PC-3 (cell line): Measurements from ENCODE around the gene IER5L. TPM values are rescaled to one million over a fixed set of nuclear protein-coding genes. Genes with fewer than 3 reads are reported as not detected.

Experiments
- ATAC-seq: fragments of 200-7000 bp; cut with Tn5 transposase; 2 replicates; pipeline ENCODE4 v1.9.1; 2020; ENCODE audit warnings: mild to moderate bottlenecking, moderate library complexity
- BruUV-seq: library from RNA; stranded (reverse); fragments of 400-500 nt; replicated peaks from 2 replicates; lab custom pipeline; 2021; lab: Mats Ljungman, UMichigan
- CTCF ChIA-PET: fragments of 300-600 bp; sonication (Branson Sonifier 250); formaldehyde crosslinking; loops from one replicate; lab custom pipeline; 2022; ENCODE audit warnings: antibody characterized with exemption; lab: Charles Lee
- POLR2A ChIA-PET: fragments of 300-600 bp; sonication (Branson Sonifier 250); formaldehyde crosslinking; loops from one replicate; lab custom pipeline; 2022; ENCODE audit warnings: antibody characterized with exemption; ENCODE audit not compliant: unreplicated experiment; lab: Charles Lee
- DNase-seq: peaks from one replicate; pipeline ENCODE4 v3.0.0-alpha.2; 2015
- H2AFZ ChIP-seq: fragments of 300-600 bp; sonication (generic); 2 replicates; pipeline ENCODE4 v1.6.0; 2016; ENCODE audit warnings: antibody characterized with exemption, low read length
- H3F3A ChIP-seq: fragments of 300-600 bp; sonication (generic); one replicate; pipeline ENCODE4 v1.6.0; 2017; ENCODE audit warnings: antibody characterized with exemption, low read length, control low read depth, mild to moderate bottlenecking; ENCODE audit not compliant: unreplicated experiment
- H3K27ac ChIP-seq: fragments of 300-600 bp; sonication (generic); 2 replicates; pipeline ENCODE4 v1.5.1; 2016; ENCODE audit warnings: mild to moderate bottlenecking, low read length
- H3K27me3 ChIP-seq: fragments of 300-600 bp; sonication (generic); 2 replicates; pipeline ENCODE4 v1.6.1; 2016; ENCODE audit warnings: low read length, mixed read lengths
- H3K36me3 ChIP-seq: fragments of 300-600 bp; sonication (generic); 2 replicates; pipeline ENCODE4 v1.6.1; 2016; ENCODE audit warnings: low read depth, mixed run types, low read length, mixed read lengths
- H3K4me1 ChIP-seq: fragments of 300-600 bp; sonication (generic); 2 replicates; pipeline ENCODE4 v1.5.1; 2016; ENCODE audit warnings: low read length; ENCODE audit not compliant: insufficient read depth
- H3K4me2 ChIP-seq: fragments of 300-600 bp; sonication (generic); 2 replicates; pipeline ENCODE4 v1.6.0; 2016; ENCODE audit warnings: low read length
- H3K4me3 ChIP-seq: fragments of 300-600 bp; sonication (generic); 2 replicates; pipeline ENCODE4 v1.5.1; 2016; ENCODE audit warnings: mild to moderate bottlenecking, low read length, mixed read lengths
- H3K79me2 ChIP-seq: fragments of 300-600 bp; sonication (generic); 2 replicates; pipeline ENCODE4 v1.6.1; 2017; ENCODE audit warnings: low read length, mixed read lengths
- H3K9ac ChIP-seq: fragments of 300-600 bp; sonication (generic); 2 replicates; pipeline ENCODE4 v1.6.0; 2016; ENCODE audit warnings: mild to moderate bottlenecking, low read length
- H3K9me2 ChIP-seq: fragments of 300-600 bp; sonication (generic); replicated peaks from 2 replicates; pipeline ENCODE4 v1.6.1; 2016; ENCODE audit warnings: mixed run types, low read length, mixed read lengths
- H3K9me3 ChIP-seq: fragments of 300-600 bp; sonication (generic); 2 replicates; pipeline ENCODE4 v1.6.1; 2016; ENCODE audit warnings: low read length, mixed read lengths
- H4K20me1 ChIP-seq: fragments of 300-600 bp; sonication (generic); 2 replicates; pipeline ENCODE4 v1.6.1; 2016; ENCODE audit warnings: low read length, mixed read lengths
- CTCF ChIP-seq: fragments of 300-600 bp; sonication (generic); conservative IDR thresholded peaks from 2 replicates; pipeline ENCODE4 v1.5.1; 2017; ENCODE audit warnings: antibody characterized with exemption, low read depth, mild to moderate bottlenecking, low read length
- EZH2 ChIP-seq: fragments of 300-600 bp; sonication (generic); IDR thresholded peaks from one replicate; pipeline ENCODE4 v1.6.1; 2017; ENCODE audit warnings: antibody characterized with exemption, mild to moderate bottlenecking, low read length; ENCODE audit not compliant: unreplicated experiment
- EZH2phosphoT487 ChIP-seq: fragments of 300-600 bp; sonication (generic); IDR thresholded peaks from 2 replicates; pipeline ENCODE4 v1.6.1; 2018; ENCODE audit warnings: mild to moderate bottlenecking, antibody characterized with exemption, low read length, borderline replicate concordance
- intact Hi-C: fragments of 100-400 bp; cut with micrococcal nuclease; formaldehyde crosslinking; loops from 2 replicates; pipeline ENCODE4 v1.9.0; 2023
- total RNA-seq: library from RNA; depleted of rRNA; stranded (reverse); fragments of >200 nt; gene quantifications from 2 replicates; pipeline ENCODE4 v1.2.3, GENCODE V29; 2014

The IER5L gene
- total RNA-seq, 1 experiment from 2014 or later, result 46.1 TPM

DNA sequence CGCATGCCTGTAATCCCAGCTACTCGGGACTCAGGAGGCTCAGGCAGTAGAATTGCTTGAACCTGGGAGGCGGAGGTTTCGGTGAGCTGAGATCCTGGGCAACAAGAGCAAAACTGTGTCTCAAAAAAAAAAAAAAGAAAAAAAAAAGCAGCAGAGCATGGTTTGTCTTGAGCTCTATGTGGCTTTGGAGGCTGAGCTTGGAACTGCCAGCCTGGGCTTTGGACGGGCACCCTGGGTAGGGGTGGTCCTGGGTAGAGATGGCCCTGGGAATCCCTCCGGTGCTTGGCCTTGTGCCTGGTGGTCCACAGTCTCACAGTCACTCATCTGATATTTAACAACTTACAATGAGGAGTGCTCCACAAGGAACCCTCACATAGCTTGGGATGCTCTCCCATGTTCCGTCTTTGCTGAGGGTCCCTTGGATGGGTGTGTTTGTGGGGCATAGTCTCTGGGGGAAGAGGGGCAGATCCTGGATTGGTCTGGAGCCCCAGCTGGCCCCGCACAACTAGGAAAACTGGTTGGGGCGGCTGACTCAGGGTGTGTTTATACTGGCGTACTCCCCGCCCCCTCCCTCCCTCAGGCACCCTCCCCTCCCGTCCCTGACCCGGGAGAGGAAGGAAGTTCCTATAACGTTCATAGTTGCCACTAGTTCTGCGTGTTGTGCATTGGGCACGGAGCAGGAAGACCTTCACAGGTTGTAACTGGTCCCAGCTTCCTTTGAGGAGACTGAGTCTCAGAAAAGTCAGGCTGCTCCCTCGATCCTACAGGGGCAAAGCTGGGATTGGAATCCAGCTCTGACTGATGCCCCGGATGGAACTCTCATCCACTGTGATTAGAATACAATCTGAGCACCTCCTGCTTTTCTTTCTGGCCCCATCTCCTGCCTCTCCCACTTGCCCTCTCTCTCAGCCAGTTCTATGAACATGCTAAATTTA lies 11.2 kb downstream of the IER5L start:
- ChIA-PET POLR2A (interaction anchor here (0.6 kb wide), 4 partner anchors 28 to 473 kb away, joined by 4 to 28 read pairs (median 5); no protein-coding TSS in a partner anchor), CTCF (interaction anchor here (0.6 kb wide), 2 partner anchors 64 to 337 kb away, joined by 3 to 6 read pairs; no protein-coding TSS in a partner anchor)
- no peaks in the 10 kb centered on the region for H3K36me3 ChIP-seq
- H3K9ac ChIP-seq, result peak overlapping the region; percentile 70
- H3K9me2 ChIP-seq, result no peaks in the 10 kb centered on the region
- peaks cover 45% of the 10 kb centered on the region for H3K4me1 ChIP-seq
- BruUV-seq, result no TSS peak
- peak overlapping the region; percentile 94 for H3K27ac ChIP-seq
- peak overlapping the region; percentile 86 for H3K4me2 ChIP-seq
- DNase-seq, result peak; percentile 86
- no peaks in the 10 kb centered on the region for H3F3A ChIP-seq
- H3K79me2 ChIP-seq, result no peaks in the 10 kb centered on the region
- peak overlapping the region; percentile 51; the same call in 1 of the 2 replicates for H3K4me3 ChIP-seq
- H2AFZ ChIP-seq, result peak overlapping the region; percentile 72
- ATAC-seq, result peak; percentile 71
- no peaks in the 10 kb centered on the region for H3K9me3 ChIP-seq
- H3K27me3 ChIP-seq, result no peaks in the 10 kb centered on the region
- H4K20me1 ChIP-seq, result no peaks in the 10 kb centered on the region
- intact Hi-C loops, result no loop called here
- TF ChIP-seq EZH2phosphoT487 (no peak), EZH2 (no peak), CTCF (no peak)

DNA sequence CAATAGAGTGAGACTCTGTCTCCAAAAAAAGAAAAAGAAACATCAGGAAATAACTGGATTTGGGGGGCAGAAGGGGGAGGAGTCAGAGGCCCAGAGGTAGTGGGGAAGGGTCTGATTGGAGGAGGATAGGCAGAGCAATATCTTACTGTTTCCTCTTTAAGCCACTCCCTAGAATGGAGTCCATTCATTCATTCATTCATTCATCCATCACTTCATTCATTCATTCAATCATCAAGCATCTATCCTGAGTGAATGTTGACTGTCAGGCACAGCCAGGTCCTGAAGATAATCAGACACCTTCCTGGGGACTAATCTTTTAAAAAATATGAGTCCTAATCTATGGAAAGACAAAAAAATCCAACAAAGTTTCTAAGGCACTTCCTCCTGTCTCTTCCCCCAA lies 12.9 kb downstream of the IER5L start:
- Histone ChIP-seq H3K9me3 (no peaks in the 10 kb centered on the region), H2AFZ (no peak overlapping the region), H3K27me3 (no peaks in the 10 kb centered on the region), H3K4me2 (no peak overlapping the region), H3K36me3 (no peaks in the 10 kb centered on the region), H3K9me2 (no peaks in the 10 kb centered on the region), H4K20me1 (no peaks in the 10 kb centered on the region), H3K4me1 (peaks cover 37% of the 10 kb centered on the region), H3F3A (no peaks in the 10 kb centered on the region), H3K27ac (no peak overlapping the region), H3K9ac (no peak overlapping the region), H3K79me2 (no peaks in the 10 kb centered on the region), H3K4me3 (no peak overlapping the region)
- intact Hi-C loops, result no loop called here
- DNase-seq, result no peak
- ATAC-seq, result no peak
- ChIA-PET CTCF (no interaction called here), POLR2A (no interaction called here)
- no TSS peak for BruUV-seq
- TF ChIP-seq CTCF, result no peak
- TF ChIP-seq EZH2phosphoT487, result no peak
- TF ChIP-seq EZH2, result no peak
